ENCODE results near the gene DAGLB.

DAGLB gene

GRCh38 chr7:6438427-6438826, 9.3 kb downstream of the DAGLB start:
- DNase-seq (ENCODE audit: low read depth): no peak
- H3K4me3 ChIP-seq (ENCODE audit: low read length): no peak overlapping the region
- TF ChIP-seq CTCF (conservative IDR thresholded peaks at IDR 0.05; ENCODE audit: low read depth, low read length): no peak

GRCh38 chr7:6437251-6437650, 10.5 kb downstream of the DAGLB start:
- no peak for DNase-seq (ENCODE audit: low read depth)

GRCh38 chr7:6436385-6436685, 11.4 kb downstream of the DAGLB start:
- no peak for DNase-seq (ENCODE audit: low read depth)
- TF ChIP-seq CTCF (conservative IDR thresholded peaks at IDR 0.05; ENCODE audit: low read depth, low read length): no peak
- no peak overlapping the region for H3K4me3 ChIP-seq (ENCODE audit: low read length)

More at GRCh38 chr7:6437251-6437650, 10.5 kb downstream of the DAGLB start:
- no peak for TF ChIP-seq CTCF (conservative IDR thresholded peaks at IDR 0.05; ENCODE audit: low read depth, low read length)
- no peak overlapping the region for H3K4me3 ChIP-seq (ENCODE audit: low read length)

- no peak overlapping the region for H3K4me3 ChIP-seq (ENCODE audit: low read length)
- no peak for DNase-seq (ENCODE audit: low read depth)
- TF ChIP-seq CTCF (conservative IDR thresholded peaks at IDR 0.05; ENCODE audit: low read depth, low read length): peak; percentile 98
Measured at GRCh38 chr7:6435486-6436384, 12.0 kb downstream of the DAGLB start.

GRCh38 chr7:6433784-6434615, 13.8 kb downstream of the DAGLB start:
- no peak for DNase-seq (ENCODE audit: low read depth)
- H3K4me3 ChIP-seq (ENCODE audit: low read length): no peak overlapping the region
- TF ChIP-seq CTCF (conservative IDR thresholded peaks at IDR 0.05; ENCODE audit: low read depth, low read length): no peak

- TF ChIP-seq CTCF (conservative IDR thresholded peaks at IDR 0.05; ENCODE audit: low read depth, low read length): no peak
- no peak for DNase-seq (ENCODE audit: low read depth)
- H3K4me3 ChIP-seq (ENCODE audit: low read length): no peak overlapping the region
Measured at GRCh38 chr7:6432781-6433180, 15.0 kb downstream of the DAGLB start.
